ENCODE data around the gene DLG2. TPM values are rescaled to one million over a fixed set of nuclear protein-coding genes. Genes with fewer than 3 reads are reported as not detected.

Gene DLG2
- total and polyA plus RNA-seq, 7 donors = 0.23 to 5.3 (median 3.4) TPM

DNA sequence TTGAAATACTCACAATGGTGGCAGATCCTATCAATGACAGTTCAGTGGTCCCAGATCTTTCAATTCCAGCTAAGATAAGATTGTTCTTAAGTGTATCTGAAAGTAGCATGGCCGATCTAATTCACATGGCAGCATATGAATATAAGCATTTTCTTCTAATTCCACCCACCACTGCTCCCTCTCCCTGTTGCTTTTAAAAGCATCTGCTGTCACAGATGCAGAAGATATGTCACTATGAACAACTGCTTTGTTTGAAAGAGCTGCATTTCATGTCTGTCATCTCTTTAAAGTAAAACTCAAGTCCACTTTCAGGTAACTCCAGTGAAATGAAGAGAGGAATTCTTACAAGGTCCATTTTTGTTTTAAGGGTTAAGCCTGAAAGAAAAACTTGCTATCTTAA is 1044.0 kb downstream of the DLG2 start:
- H3K27ac ChIP-seq = no peak overlapping the region
- H3K9me3 ChIP-seq = no peaks in the 10 kb centered on the region
- H3K36me3 ChIP-seq (ENCODE audit: insufficient read depth in 1 of 2, low read depth in 1 of 2) = no peaks in the 10 kb centered on the region
- TF ChIP-seq CTCF (IDR thresholded peaks at IDR 0.05) = no peak
- no peaks in the 10 kb centered on the region for H3K27me3 ChIP-seq (ENCODE audit: insufficient read depth in 3 of 3, low read length in 2 of 3)
- 74 to 81% (median 74%) methylated on average over 1 of the region's 1 CpG for WGBS, 3 donors
- no peak overlapping the region for H3K4me3 ChIP-seq
- intact Hi-C loops (cut with DNase I) = no loop called here
- H3K4me1 ChIP-seq = no peaks in the 10 kb centered on the region
- ATAC-seq (no peak), DNase-seq (no peak)

DNA sequence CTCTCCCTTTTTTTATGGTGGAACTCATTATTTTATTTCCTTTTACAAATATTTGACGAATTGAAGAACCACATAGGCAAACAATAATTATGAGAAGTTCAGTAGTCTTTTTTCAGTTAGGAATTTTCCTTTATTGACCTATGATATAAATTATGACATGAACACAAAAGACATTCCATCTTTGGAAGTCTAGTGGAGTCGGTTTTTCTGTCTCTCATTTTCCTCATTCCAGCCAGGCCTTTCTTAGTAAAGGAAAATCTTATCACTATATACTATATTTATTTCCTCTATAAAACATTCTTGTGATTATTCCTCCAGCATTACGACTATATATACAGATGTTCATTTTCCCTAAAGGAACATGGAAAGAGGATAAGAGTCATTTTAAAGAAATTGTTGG is 1046.1 kb downstream of the DLG2 start:
- no peak for TF ChIP-seq CTCF (IDR thresholded peaks at IDR 0.05)
- intact Hi-C loops (cut with DNase I) = no loop called here
- ATAC-seq (no peak), DNase-seq (no peak)
- Histone ChIP-seq H3K9me3 (no peaks in the 10 kb centered on the region), H3K36me3 (ENCODE audit: insufficient read depth in 1 of 2, low read depth in 1 of 2) (no peaks in the 10 kb centered on the region), H3K27ac (no peak overlapping the region), H3K27me3 (ENCODE audit: insufficient read depth in 3 of 3, low read length in 2 of 3) (no peaks in the 10 kb centered on the region), H3K4me3 (no peak overlapping the region), H3K4me1 (no peaks in the 10 kb centered on the region)
- WGBS, 3 donors = 71 to 73% (median 72%) methylated on average over 3 of the region's 3 CpGs

GRCh38 chr11:84580428-84580827 is 1046.7 kb downstream of the DLG2 start:
- Histone ChIP-seq H3K9me3 (no peaks in the 10 kb centered on the region), H3K27ac (no peak overlapping the region), H3K4me1 (no peaks in the 10 kb centered on the region), H3K36me3 (ENCODE audit: insufficient read depth in 1 of 2, low read depth in 1 of 2) (no peaks in the 10 kb centered on the region), H3K27me3 (ENCODE audit: insufficient read depth in 3 of 3, low read length in 2 of 3) (no peaks in the 10 kb centered on the region), H3K4me3 (no peak overlapping the region)
- WGBS, 3 donors = 63 to 69% (median 65%) methylated on average over 6 of the region's 6 CpGs
- no peak for TF ChIP-seq CTCF (IDR thresholded peaks at IDR 0.05)
- intact Hi-C loops (cut with DNase I) = no loop called here
- ATAC-seq = no peak
- no peak for DNase-seq

GRCh38 chr11:84573868-84574267 is 1053.3 kb downstream of the DLG2 start:
- Histone ChIP-seq H3K27ac (no peak overlapping the region), H3K4me1 (no peaks in the 10 kb centered on the region), H3K36me3 (ENCODE audit: insufficient read depth in 1 of 2, low read depth in 1 of 2) (no peaks in the 10 kb centered on the region), H3K9me3 (no peaks in the 10 kb centered on the region), H3K4me3 (no peak overlapping the region), H3K27me3 (ENCODE audit: insufficient read depth in 3 of 3, low read length in 2 of 3) (no peaks in the 10 kb centered on the region)
- intact Hi-C loops (cut with DNase I) = no loop called here
- DNase-seq (no peak), ATAC-seq (no peak)
- WGBS, 3 donors = 84 to 89% (median 86%) methylated on average over 1 of the region's 1 CpG
- no peak for TF ChIP-seq CTCF (IDR thresholded peaks at IDR 0.05)

GRCh38 chr11:84566671-84567070 is 1060.5 kb downstream of the DLG2 start:
- ATAC-seq (no peak), DNase-seq (no peak)
- Histone ChIP-seq H3K9me3 (no peaks in the 10 kb centered on the region), H3K4me3 (no peak overlapping the region), H3K27ac (no peak overlapping the region), H3K4me1 (no peaks in the 10 kb centered on the region), H3K27me3 (ENCODE audit: insufficient read depth in 3 of 3, low read length in 2 of 3) (no peaks in the 10 kb centered on the region), H3K36me3 (ENCODE audit: insufficient read depth in 1 of 2, low read depth in 1 of 2) (no peaks in the 10 kb centered on the region)
- no peak for TF ChIP-seq CTCF (IDR thresholded peaks at IDR 0.05)
- intact Hi-C loops (cut with DNase I) = no loop called here
- 26 to 39% (median 34%) methylated on average over 2 of the region's 2 CpGs for WGBS, 3 donors
